HEK293 (cell line): ENCODE measurements around the gene CALML3.

Experiments
- CTCF ChIA-PET: fragments of 350-600 bp; formaldehyde crosslinking; extraction: SDS; loops from one replicate; lab custom pipeline; 2021; ENCODE audit warnings: antibody characterized with exemption; lab: Yijun Ruan, JAX
- POLR2A ChIA-PET: fragments of 300-600 bp; formaldehyde crosslinking; extraction: SDS; loops from one replicate; lab custom pipeline; 2020; ENCODE audit warnings: antibody characterized with exemption, inconsistent platforms; lab: Yijun Ruan, JAX
- H3K27ac ChIP-seq: fragments of 200-500 bp; sonication (Bioruptor generic); 2 replicates; pipeline ENCODE4 v1.5.1; 2014; ENCODE audit warnings: low read depth, low read length, control low read depth, inconsistent platforms; ENCODE audit errors: extremely low read depth
- H3K36me3 ChIP-seq, 2 experiments: fragments of 200-500 bp in 1 of 2; sonication (Bioruptor generic) in 1 of 2; 1 replicate in 1 of 2; 2 replicates in 1 of 2; pipeline ENCODE4 v1.5.1; 2014 to 2017; ENCODE audit warnings: inconsistent platforms in 2 of 2, low read length in 2 of 2; ENCODE audit not compliant: control insufficient read depth in 2 of 2, insufficient read depth in 1 of 2
- H3K4me1 ChIP-seq: fragments of 200-500 bp; sonication (Bioruptor generic); 2 replicates; pipeline ENCODE4 v1.5.1; 2014; ENCODE audit warnings: mild to moderate bottlenecking, low read length, inconsistent platforms; ENCODE audit not compliant: control insufficient read depth, insufficient read depth
- H3K4me3 ChIP-seq: 2 replicates; pipeline ENCODE4 v1.5.1; 2011; ENCODE audit warnings: low read depth, mild to moderate bottlenecking, control low read depth, low read length, moderate library complexity
- H3K9me3 ChIP-seq: fragments of 200-500 bp; sonication (Bioruptor generic); 2 replicates; pipeline ENCODE4 v1.5.1; 2014; ENCODE audit warnings: low read depth, low read length, inconsistent platforms; ENCODE audit not compliant: control insufficient read depth, insufficient read depth
- EGR2 ChIP-seq: fragments of 450-650 bp; formaldehyde crosslinking; IDR thresholded peaks from 2 replicates; pipeline ENCODE4 v1.5.1; 2016; ENCODE audit warnings: low read depth, missing biosample characterization, missing genetic modification characterization
- GLIS1 ChIP-seq: fragments of 450-650 bp; formaldehyde crosslinking; IDR thresholded peaks from 2 replicates; pipeline ENCODE4 v1.5.1; 2016; ENCODE audit warnings: missing biosample characterization, missing genetic modification characterization
- GLIS2 ChIP-seq: fragments of 450-650 bp; formaldehyde crosslinking; IDR thresholded peaks from 2 replicates; pipeline ENCODE4 v1.5.1; 2016; ENCODE audit warnings: missing biosample characterization, missing genetic modification characterization
- KLF9 ChIP-seq: fragments of 450-650 bp; formaldehyde crosslinking; IDR thresholded peaks from 2 replicates; pipeline ENCODE4 v1.5.1; 2016; ENCODE audit warnings: missing biosample characterization, missing genetic modification characterization, low read depth
- MZF1 ChIP-seq: fragments of 450-650 bp; formaldehyde crosslinking; IDR thresholded peaks from 2 replicates; pipeline ENCODE4 v1.5.1; 2017; ENCODE audit warnings: missing biosample characterization, missing genetic modification characterization, borderline replicate concordance
- ZBTB49 ChIP-seq: fragments of 450-650 bp; formaldehyde crosslinking; IDR thresholded peaks from 2 replicates; pipeline ENCODE4 v1.5.1; 2016; ENCODE audit warnings: missing biosample characterization, missing genetic modification characterization, low read depth
- ZEB2 ChIP-seq: fragments of 450-650 bp; formaldehyde crosslinking; IDR thresholded peaks from 2 replicates; pipeline ENCODE4 v1.5.1; 2016; ENCODE audit warnings: missing biosample characterization, missing genetic modification characterization
- ZFHX2 ChIP-seq: fragments of 450-650 bp; formaldehyde crosslinking; conservative IDR thresholded peaks from 2 replicates; pipeline ENCODE4 v1.5.1; 2016; ENCODE audit warnings: missing biosample characterization, missing genetic modification characterization
- ZNF10 ChIP-seq: fragments of 450-650 bp; formaldehyde crosslinking; IDR thresholded peaks from 2 replicates; pipeline ENCODE4 v1.5.1; 2017; ENCODE audit warnings: missing biosample characterization, missing genetic modification characterization
- ZNF112 ChIP-seq: fragments of 450-650 bp; formaldehyde crosslinking; IDR thresholded peaks from 2 replicates; pipeline ENCODE4 v1.5.0; 2017; ENCODE audit warnings: missing biosample characterization, missing genetic modification characterization
- ZNF132 ChIP-seq: fragments of 450-650 bp; formaldehyde crosslinking; IDR thresholded peaks from 2 replicates; pipeline ENCODE4 v1.5.1; 2017; ENCODE audit warnings: missing biosample characterization, missing genetic modification characterization, borderline replicate concordance
- ZNF133 ChIP-seq: fragments of 450-650 bp; formaldehyde crosslinking; IDR thresholded peaks from 2 replicates; pipeline ENCODE4 v1.5.1; 2016; ENCODE audit warnings: missing biosample characterization, missing genetic modification characterization
- ZNF2 ChIP-seq: fragments of 450-650 bp; formaldehyde crosslinking; IDR thresholded peaks from 2 replicates; pipeline ENCODE4 v1.5.1; 2016; ENCODE audit warnings: missing biosample characterization, missing genetic modification characterization
- ZNF223 ChIP-seq: fragments of 450-650 bp; formaldehyde crosslinking; IDR thresholded peaks from 2 replicates; pipeline ENCODE4 v1.5.1; 2016; ENCODE audit warnings: missing biosample characterization, missing genetic modification characterization
- ZNF280C ChIP-seq: fragments of 450-650 bp; formaldehyde crosslinking; IDR thresholded peaks from 2 replicates; pipeline ENCODE4 v1.5.1; 2016; ENCODE audit warnings: missing biosample characterization, missing genetic modification characterization
- ZNF341 ChIP-seq: fragments of 450-650 bp; formaldehyde crosslinking; IDR thresholded peaks from 2 replicates; pipeline ENCODE4; 2016; ENCODE audit warnings: low read depth, missing biosample characterization, missing genetic modification characterization
- ZNF423 ChIP-seq: fragments of 450-650 bp; formaldehyde crosslinking; IDR thresholded peaks from 2 replicates; pipeline ENCODE4 v1.5.1; 2016; ENCODE audit warnings: missing biosample characterization, missing genetic modification characterization
- ZNF473 ChIP-seq: fragments of 450-650 bp; formaldehyde crosslinking; IDR thresholded peaks from 2 replicates; pipeline ENCODE4 v1.5.1; 2017; ENCODE audit warnings: missing biosample characterization, missing genetic modification characterization
- ZNF585B ChIP-seq: fragments of 450-650 bp; formaldehyde crosslinking; IDR thresholded peaks from 2 replicates; pipeline ENCODE4 v1.5.1; 2016; ENCODE audit warnings: missing biosample characterization, missing genetic modification characterization
- ZNF621 ChIP-seq: fragments of 450-650 bp; formaldehyde crosslinking; IDR thresholded peaks from 2 replicates; pipeline ENCODE4 v1.5.1; 2017; ENCODE audit warnings: missing biosample characterization, missing genetic modification characterization
- ZNF658 ChIP-seq: fragments of 450-650 bp; formaldehyde crosslinking; IDR thresholded peaks from 2 replicates; pipeline ENCODE4; 2016; ENCODE audit warnings: missing biosample characterization, missing genetic modification characterization
- ZNF792 ChIP-seq: fragments of 450-650 bp; formaldehyde crosslinking; IDR thresholded peaks from 2 replicates; pipeline ENCODE4 v1.5.1; 2016; ENCODE audit warnings: missing biosample characterization, missing genetic modification characterization
- ZSCAN23 ChIP-seq: fragments of 450-650 bp; formaldehyde crosslinking; IDR thresholded peaks from 2 replicates; pipeline ENCODE4 v1.5.1; 2016; ENCODE audit warnings: missing biosample characterization, missing genetic modification characterization
- TF ChIP-seq, protein P1 (sequence below): fragments of 450-650 bp; formaldehyde crosslinking; IDR thresholded peaks from 2 replicates; pipeline ENCODE4 v1.5.1; 2016; ENCODE audit warnings: missing biosample characterization, missing genetic modification characterization, borderline replicate concordance

Gene CALML3

GRCh38 chr10:5512331-5512730, 12.4 kb upstream of the CALML3 start:
- no peaks in the 10 kb centered on the region for H3K9me3 ChIP-seq
- no peaks in the 10 kb centered on the region for H3K4me1 ChIP-seq
- TF ChIP-seq, protein P1, sequence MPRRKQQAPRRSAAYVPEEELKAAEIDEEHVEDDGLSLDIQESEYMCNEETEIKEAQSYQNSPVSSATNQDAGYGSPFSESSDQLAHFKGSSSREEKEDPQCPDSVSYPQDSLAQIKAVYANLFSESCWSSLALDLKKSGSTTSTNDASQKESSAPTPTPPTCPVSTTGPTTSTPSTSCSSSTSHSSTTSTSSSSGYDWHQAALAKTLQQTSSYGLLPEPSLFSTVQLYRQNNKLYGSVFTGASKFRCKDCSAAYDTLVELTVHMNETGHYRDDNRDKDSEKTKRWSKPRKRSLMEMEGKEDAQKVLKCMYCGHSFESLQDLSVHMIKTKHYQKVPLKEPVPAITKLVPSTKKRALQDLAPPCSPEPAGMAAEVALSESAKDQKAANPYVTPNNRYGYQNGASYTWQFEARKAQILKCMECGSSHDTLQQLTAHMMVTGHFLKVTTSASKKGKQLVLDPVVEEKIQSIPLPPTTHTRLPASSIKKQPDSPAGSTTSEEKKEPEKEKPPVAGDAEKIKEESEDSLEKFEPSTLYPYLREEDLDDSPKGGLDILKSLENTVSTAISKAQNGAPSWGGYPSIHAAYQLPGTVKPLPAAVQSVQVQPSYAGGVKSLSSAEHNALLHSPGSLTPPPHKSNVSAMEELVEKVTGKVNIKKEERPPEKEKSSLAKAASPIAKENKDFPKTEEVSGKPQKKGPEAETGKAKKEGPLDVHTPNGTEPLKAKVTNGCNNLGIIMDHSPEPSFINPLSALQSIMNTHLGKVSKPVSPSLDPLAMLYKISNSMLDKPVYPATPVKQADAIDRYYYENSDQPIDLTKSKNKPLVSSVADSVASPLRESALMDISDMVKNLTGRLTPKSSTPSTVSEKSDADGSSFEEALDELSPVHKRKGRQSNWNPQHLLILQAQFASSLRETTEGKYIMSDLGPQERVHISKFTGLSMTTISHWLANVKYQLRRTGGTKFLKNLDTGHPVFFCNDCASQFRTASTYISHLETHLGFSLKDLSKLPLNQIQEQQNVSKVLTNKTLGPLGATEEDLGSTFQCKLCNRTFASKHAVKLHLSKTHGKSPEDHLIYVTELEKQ (tag by site-specific recombination) = no peak
- TF ChIP-seq ZNF2 (tag by site-specific recombination) (no peak), ZNF10 (tag by site-specific recombination) (no peak), ZNF621 (no peak), ZNF280C (tag by site-specific recombination) (no peak), ZNF585B (tag by site-specific recombination) (no peak), GLIS2 (tag by site-specific recombination) (no peak), ZNF132 (no peak)
- H3K4me3 ChIP-seq = no peak overlapping the region
- ChIA-PET CTCF (interaction anchor here (0.7 kb wide), 1 partner anchor 48 kb away, joined by 3 read pairs; no protein-coding TSS in a partner anchor), POLR2A (no interaction called here)
- no peaks in the 10 kb centered on the region for H3K36me3 ChIP-seq
- H3K27ac ChIP-seq = no peak overlapping the region

DNA sequence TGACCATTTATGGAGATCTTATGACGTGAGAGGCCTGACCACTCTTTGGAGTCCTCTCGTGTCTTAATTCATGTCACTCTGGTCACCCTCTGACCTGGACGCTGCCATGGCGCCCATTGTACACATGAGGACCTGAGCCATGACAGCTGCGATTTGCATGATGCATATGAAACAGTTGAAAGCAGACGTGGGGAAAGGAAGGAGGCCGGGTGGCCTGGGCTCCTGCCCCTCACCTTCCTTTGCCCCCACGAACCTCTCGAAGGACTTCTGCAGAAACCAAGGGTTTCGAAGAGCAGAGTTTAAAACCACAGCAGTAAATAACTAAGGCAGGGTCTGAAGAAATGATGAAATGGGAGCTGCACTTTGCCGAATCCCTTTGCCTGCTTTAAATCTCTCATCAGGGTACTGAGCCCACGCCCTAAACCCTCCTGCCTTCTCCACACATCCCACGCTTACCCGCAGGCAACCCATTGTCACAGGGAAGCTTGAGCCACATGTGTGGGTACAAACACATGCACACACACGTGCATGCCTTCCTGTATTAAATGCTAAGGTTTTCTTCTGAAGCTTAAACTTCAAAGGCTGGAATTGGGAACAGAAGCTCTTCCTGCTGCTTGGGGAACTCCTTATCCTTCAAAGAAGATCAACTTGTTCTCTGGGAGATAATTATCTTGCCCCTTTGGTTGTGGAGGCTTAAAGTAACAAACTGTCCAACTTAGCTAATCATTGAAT, 11.7 kb upstream of the CALML3 start:
- POLR2A ChIA-PET = no interaction called here

GRCh38 chr10:5514226-5514850, 10.4 kb upstream of the CALML3 start:
- POLR2A ChIA-PET = interaction anchor here (0.5 kb wide), 1 partner anchor 425 kb away, joined by 5 read pairs; no protein-coding TSS in a partner anchor
- Histone ChIP-seq H3K4me3 (no peak overlapping the region), H3K36me3 (no peaks in the 10 kb centered on the region), H3K9me3 (no peaks in the 10 kb centered on the region), H3K4me1 (0 out of 2 replicates have a peak, but pooled peaks cover 3% of the 10 kb centered on the region), H3K27ac (no peak overlapping the region)
- TF ChIP-seq MZF1 (no peak), ZNF341 (no peak), ZNF223 (tag by site-specific recombination) (no peak), ZNF658 (tag by site-specific recombination) (no peak), KLF9 (tag by site-specific recombination) (no peak), ZNF112 (tag by site-specific recombination) (no peak), GLIS1 (tag by site-specific recombination) (no peak), ZBTB49 (tag by site-specific recombination) (no peak), ZNF423 (no peak), ZEB2 (tag by site-specific recombination) (no peak), ZNF473 (tag by site-specific recombination) (no peak), ZNF792 (tag by site-specific recombination) (no peak)
- CTCF ChIA-PET = no interaction called here

More for the DNA sequence above, 11.7 kb upstream of the CALML3 start:
- TF ChIP-seq ZFHX2 (peak; percentile 41; the same call in 1 of the 2 replicates), ZSCAN23 (no peak), EGR2 (0 out of 2 replicates have a peak, but pooled peaks have one; percentile 50), ZNF133 (no peak)
- H3K36me3 ChIP-seq = no peaks in the 10 kb centered on the region
- H3K4me3 ChIP-seq = no peak overlapping the region
- H3K4me1 ChIP-seq = 0 out of 2 replicates have a peak, but pooled peaks cover 1% of the 10 kb centered on the region
- CTCF ChIA-PET = interaction anchor here (0.5 to 0.6 kb wide), 2 partner anchors 8 to 664 kb away, joined by 3 to 6 read pairs; no protein-coding TSS in a partner anchor
- H3K27ac ChIP-seq = no peak overlapping the region
- H3K9me3 ChIP-seq = no peaks in the 10 kb centered on the region
